DMS153 treated with DMSO at 0.1 percent for 48 hours (cell line): ENCODE results near the gene PCCA.
A peak's percentile ranks its signal among the peaks of the same experiment; 100 is the strongest.

Experiments used
- DNase-seq: peaks from one replicate; lab custom pipeline; 2025; ENCODE audit not compliant: unreplicated experiment; lab: John Stamatoyannopoulos, UW

PCCA gene

GRCh38 chr13:100534911-100535310 lies 446.0 kb downstream of the PCCA start:
- DNase-seq, result no peak

GRCh38 chr13:100535426-100536135 lies 446.7 kb downstream of the PCCA start:
- DNase-seq, result no peak

- no peak for DNase-seq
Observed at GRCh38 chr13:100536643-100537180, 447.8 kb downstream of the PCCA start.

GRCh38 chr13:100537486-100537885 lies 448.6 kb downstream of the PCCA start:
- no peak for DNase-seq

GRCh38 chr13:100537951-100538462 lies 449.1 kb downstream of the PCCA start:
- DNase-seq, result no peak

GRCh38 chr13:100540621-100541020 lies 451.7 kb downstream of the PCCA start:
- DNase-seq, result no peak

- no peak for DNase-seq
Observed at GRCh38 chr13:100541897-100542825, 453.3 kb downstream of the PCCA start.

GRCh38 chr13:100542826-100543156 lies 453.9 kb downstream of the PCCA start:
- no peak for DNase-seq

GRCh38 chr13:100543872-100544602 lies 455.1 kb downstream of the PCCA start:
- no peak for DNase-seq

GRCh38 chr13:100544866-100545683 lies 456.2 kb downstream of the PCCA start:
- DNase-seq, result peak; percentile 17

GRCh38 chr13:100545684-100546061 lies 456.8 kb downstream of the PCCA start:
- DNase-seq, result no peak

- no peak for DNase-seq
Observed at GRCh38 chr13:100546713-100547405, 458.0 kb downstream of the PCCA start.

GRCh38 chr13:100547791-100548201 lies 458.9 kb downstream of the PCCA start:
- DNase-seq, result no peak

- DNase-seq, result no peak
Observed at GRCh38 chr13:100549316-100549715, 460.4 kb downstream of the PCCA start.

- DNase-seq, result no peak
Observed at GRCh38 chr13:100552755-100553154, 463.9 kb downstream of the PCCA start.

- DNase-seq, result no peak
Observed at GRCh38 chr13:100559886-100560285, 471.0 kb downstream of the PCCA start.

- DNase-seq, result no peak
Observed at GRCh38 chr13:100560498-100561157, 471.7 kb downstream of the PCCA start.

GRCh38 chr13:100561158-100561499 lies 472.2 kb downstream of the PCCA start:
- DNase-seq, result no peak

- DNase-seq, result no peak
Observed at GRCh38 chr13:100561599-100562204, 472.8 kb downstream of the PCCA start.
